ENCODE data around the gene RNF144B.

Gene RNF144B

GRCh38 chr6:18513253-18513798, 126.2 kb downstream of the RNF144B start:
- no peak overlapping the region for H3K27ac ChIP-seq
- TF ChIP-seq CTCF (IDR thresholded peaks at IDR 0.05): no peak
- H3K4me3 ChIP-seq: no peak overlapping the region
- no peak for DNase-seq (ENCODE audit: low spot score)

GRCh38 chr6:18514180-18514579, 127.0 kb downstream of the RNF144B start:
- Histone ChIP-seq H3K27ac (no peak overlapping the region), H3K4me3 (no peak overlapping the region)
- no peak for DNase-seq (ENCODE audit: low spot score)
- no peak for TF ChIP-seq CTCF (IDR thresholded peaks at IDR 0.05)

DNA sequence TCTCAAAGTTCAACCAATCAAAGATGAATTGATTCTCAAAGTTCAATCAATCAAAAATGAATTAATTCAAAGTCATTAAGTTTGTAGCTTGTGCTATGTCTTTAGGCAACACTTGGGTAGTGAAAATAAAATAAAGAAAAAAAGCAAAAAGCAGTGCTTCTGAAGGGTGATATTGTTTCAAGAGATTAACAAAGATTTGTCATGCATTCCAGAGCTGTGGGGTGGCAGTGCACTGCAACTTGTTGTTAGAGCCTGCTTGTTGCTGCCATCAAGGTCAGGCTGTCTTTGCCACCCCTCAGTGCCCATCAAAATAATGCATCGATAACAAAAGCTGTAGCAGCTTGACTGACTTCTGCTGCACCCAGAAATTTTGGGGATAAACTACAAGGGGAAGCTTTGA, 128.6 kb downstream of the RNF144B start:
- Histone ChIP-seq H3K4me3 (no peak overlapping the region), H3K27ac (no peak overlapping the region)
- TF ChIP-seq CTCF (IDR thresholded peaks at IDR 0.05): no peak
- no peak for DNase-seq (ENCODE audit: low spot score)
